GM12873 (cell line): ENCODE measurements around the gene CDK12.

ENCODE experiments used
- TF ChIP-seq, protein P1 (sequence below): IDR thresholded peaks from 2 replicates; pipeline ENCODE4 v1.5.1; 2012; ENCODE audit warnings: low read depth, mild to moderate bottlenecking, moderate library complexity, low read length, control low read depth; ENCODE audit not compliant: insufficient read depth; ENCODE audit errors: missing control alignments

The CDK12 gene

DNA sequence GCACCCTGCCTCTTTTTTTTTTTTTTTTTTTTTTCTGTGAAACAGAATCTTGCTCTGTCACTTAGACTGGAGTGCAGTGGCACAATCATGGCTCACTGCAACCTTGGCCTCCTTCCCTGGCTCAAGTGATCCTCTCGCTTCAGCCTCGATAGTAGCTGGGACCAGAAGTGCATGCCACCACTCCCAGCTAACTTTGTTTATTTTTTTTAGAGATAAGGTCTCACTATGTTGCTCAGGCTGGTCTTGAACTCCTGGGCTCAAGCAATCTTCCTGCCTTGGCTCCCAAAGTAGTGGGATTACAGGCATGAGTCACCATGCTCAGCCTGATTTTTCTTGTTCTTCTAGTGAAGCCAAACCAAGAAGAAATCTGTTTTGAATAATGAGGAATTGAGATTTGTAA lies 25.0 kb downstream of the CDK12 start:
- TF ChIP-seq, protein P1, sequence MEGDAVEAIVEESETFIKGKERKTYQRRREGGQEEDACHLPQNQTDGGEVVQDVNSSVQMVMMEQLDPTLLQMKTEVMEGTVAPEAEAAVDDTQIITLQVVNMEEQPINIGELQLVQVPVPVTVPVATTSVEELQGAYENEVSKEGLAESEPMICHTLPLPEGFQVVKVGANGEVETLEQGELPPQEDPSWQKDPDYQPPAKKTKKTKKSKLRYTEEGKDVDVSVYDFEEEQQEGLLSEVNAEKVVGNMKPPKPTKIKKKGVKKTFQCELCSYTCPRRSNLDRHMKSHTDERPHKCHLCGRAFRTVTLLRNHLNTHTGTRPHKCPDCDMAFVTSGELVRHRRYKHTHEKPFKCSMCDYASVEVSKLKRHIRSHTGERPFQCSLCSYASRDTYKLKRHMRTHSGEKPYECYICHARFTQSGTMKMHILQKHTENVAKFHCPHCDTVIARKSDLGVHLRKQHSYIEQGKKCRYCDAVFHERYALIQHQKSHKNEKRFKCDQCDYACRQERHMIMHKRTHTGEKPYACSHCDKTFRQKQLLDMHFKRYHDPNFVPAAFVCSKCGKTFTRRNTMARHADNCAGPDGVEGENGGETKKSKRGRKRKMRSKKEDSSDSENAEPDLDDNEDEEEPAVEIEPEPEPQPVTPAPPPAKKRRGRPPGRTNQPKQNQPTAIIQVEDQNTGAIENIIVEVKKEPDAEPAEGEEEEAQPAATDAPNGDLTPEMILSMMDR, result no peak

GRCh38 chr17:39487946-39488345 lies 26.7 kb downstream of the CDK12 start:
- TF ChIP-seq, protein P1, result no peak

DNA sequence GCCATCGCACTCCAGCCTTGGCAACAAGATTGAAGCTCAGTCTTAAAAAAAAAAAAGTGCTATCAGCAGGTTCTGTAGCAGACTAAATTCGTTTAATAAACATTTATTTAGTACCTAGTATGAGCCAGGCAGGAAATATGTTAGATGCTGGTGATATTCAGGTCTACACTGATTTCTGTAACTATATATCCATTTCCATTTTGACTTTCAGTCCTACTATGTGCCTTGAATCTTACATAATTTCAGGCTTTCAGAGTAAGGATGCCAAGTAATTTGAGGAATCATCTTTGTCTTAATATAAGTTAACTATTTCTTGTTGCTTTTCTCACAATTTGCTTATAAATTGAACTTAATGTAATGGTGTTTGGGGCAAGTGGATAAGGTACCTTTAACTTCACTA lies 46.2 kb downstream of the CDK12 start:
- TF ChIP-seq, protein P1, result no peak

GRCh38 chr17:39508987-39509386 lies 47.7 kb downstream of the CDK12 start:
- TF ChIP-seq, protein P1, result no peak

- TF ChIP-seq, protein P1, result no peak
These were observed 52.0 kb downstream of the CDK12 start for GRCh38 chr17:39513309-39513708.

DNA sequence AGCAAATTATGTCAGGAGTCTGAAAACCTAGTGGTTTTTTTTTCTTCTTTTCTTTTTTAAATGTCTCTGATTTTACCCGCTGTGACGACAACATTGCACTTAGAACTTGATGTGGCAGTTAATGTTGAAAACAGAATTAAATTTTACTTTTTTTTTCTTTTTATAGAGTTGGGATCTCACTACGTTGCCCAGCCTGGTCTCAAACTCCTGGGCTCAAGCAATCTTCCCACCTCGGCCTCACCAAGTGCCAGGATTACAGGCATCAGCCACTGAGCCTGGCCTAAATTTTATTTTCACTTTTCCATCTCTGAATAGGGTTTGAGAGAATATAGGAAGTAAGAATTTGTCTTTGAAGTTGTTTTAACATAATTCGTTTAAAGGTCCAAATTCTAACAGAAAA lies 52.6 kb downstream of the CDK12 start:
- TF ChIP-seq, protein P1, result no peak

GRCh38 chr17:39517224-39517623 lies 55.9 kb downstream of the CDK12 start:
- TF ChIP-seq, protein P1, result no peak

DNA sequence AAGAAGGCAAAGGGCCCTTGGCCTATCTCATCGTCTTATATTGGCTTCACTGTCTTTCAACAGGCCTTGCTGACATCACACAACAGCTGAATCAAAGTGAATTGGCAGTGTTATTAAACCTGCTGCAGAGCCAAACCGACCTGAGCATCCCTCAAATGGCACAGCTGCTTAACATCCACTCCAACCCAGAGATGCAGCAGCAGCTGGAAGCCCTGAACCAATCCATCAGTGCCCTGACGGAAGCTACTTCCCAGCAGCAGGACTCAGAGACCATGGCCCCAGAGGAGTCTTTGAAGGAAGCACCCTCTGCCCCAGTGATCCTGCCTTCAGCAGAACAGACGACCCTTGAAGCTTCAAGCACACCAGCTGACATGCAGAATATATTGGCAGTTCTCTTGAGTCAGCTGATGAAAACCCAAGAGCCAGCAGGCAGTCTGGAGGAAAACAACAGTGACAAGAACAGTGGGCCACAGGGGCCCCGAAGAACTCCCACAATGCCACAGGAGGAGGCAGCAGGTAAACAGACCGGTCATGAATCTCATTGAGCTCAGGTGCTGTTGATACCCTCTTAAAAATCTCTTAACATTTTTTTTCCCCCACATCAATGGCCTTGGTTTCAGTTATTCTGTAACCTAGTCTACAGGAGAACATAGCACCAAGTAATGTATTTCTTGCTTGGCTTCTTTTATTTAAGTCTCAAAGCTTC lies 64.7 kb downstream of the CDK12 start:
- TF ChIP-seq, protein P1, result no peak
